Omental fat pad (tissue), 4 donors: ENCODE results near the gene C13orf46. TPM values are rescaled to one million over a fixed set of nuclear protein-coding genes. Genes with fewer than 3 reads are reported as not detected.

Experiments
- ATAC-seq: fragments of 150-250 bp; one replicate; pipeline ENCODE4 v1.9.1; 2016; ENCODE audit warnings: mild to moderate bottlenecking, moderate library complexity; ENCODE audit not compliant: low FRiP score
- DNase-seq: peaks from one replicate; pipeline ENCODE4 v3.0.0-alpha.2; 2019; ENCODE audit warnings: low spot score
- CTCF ChIP-seq, 3 donors: fragments of 450-650 bp; IDR thresholded peaks; one replicate each; pipeline ENCODE4 v1.5.1; 2016 to 2017; ENCODE audit warnings: antibody characterized with exemption in 3 of 3, mild to moderate bottlenecking in 3 of 3, moderate library complexity in 2 of 3
- total RNA-seq, 4 donors: library from RNA; depleted of rRNA; stranded (reverse); fragments of >200 nt; gene quantifications; one replicate each; pipeline ENCODE4 v1.1.0, GENCODE V29; 2016

The C13orf46 gene
- total RNA-seq, 4 donors from 2014 or later, result 0.13 to 6.9 (median 1.6) TPM

- no peak for DNase-seq
- TF ChIP-seq CTCF (IDR thresholded peaks at IDR 0.05), result no peak
- no peak for ATAC-seq
Measured at GRCh38 chr13:114013952-114014629, 40.2 kb upstream of the C13orf46 start.

- ATAC-seq (no peak), DNase-seq (no peak)
- TF ChIP-seq CTCF (IDR thresholded peaks at IDR 0.05), result no peak
Measured at GRCh38 chr13:114013336-114013735, 39.5 kb upstream of the C13orf46 start.

- no peak for ATAC-seq
- DNase-seq, result no peak
- no peak for TF ChIP-seq CTCF (IDR thresholded peaks at IDR 0.05)
Measured at GRCh38 chr13:114012921-114013320, 39.0 kb upstream of the C13orf46 start.

GRCh38 chr13:114012141-114012540, 38.3 kb upstream of the C13orf46 start:
- no peak for TF ChIP-seq CTCF (IDR thresholded peaks at IDR 0.05)
- ATAC-seq, result no peak
- no peak for DNase-seq

- ATAC-seq (no peak), DNase-seq (no peak)
- no peak for TF ChIP-seq CTCF (IDR thresholded peaks at IDR 0.05)
Measured at GRCh38 chr13:114011226-114011625, 37.4 kb upstream of the C13orf46 start.

GRCh38 chr13:114010401-114011101, 36.7 kb upstream of the C13orf46 start:
- no peak for TF ChIP-seq CTCF (IDR thresholded peaks at IDR 0.05)
- ATAC-seq (no peak), DNase-seq (no peak)
